ENCODE measurements around the gene ARL17B.
"Not testable (repeated sequence)": the region's sequence is repeated elsewhere in the genome, so short reads cannot be mapped to it uniquely, and the experiment has no call there.

ARL17B gene

GRCh38 chr17:46244949-46245768 is 116.4 kb downstream of the ARL17B start:
- DNase-seq: not testable (repeated sequence)

- not testable (repeated sequence) for DNase-seq
Measured at GRCh38 chr17:46244339-46244913, 117.1 kb downstream of the ARL17B start.

- DNase-seq: not testable (repeated sequence)
Measured at GRCh38 chr17:46243928-46244327, 117.6 kb downstream of the ARL17B start.

GRCh38 chr17:46243505-46243904 is 118.1 kb downstream of the ARL17B start:
- not testable (repeated sequence) for DNase-seq

GRCh38 chr17:46231359-46231758 is 130.2 kb downstream of the ARL17B start:
- not testable (repeated sequence) for DNase-seq

GRCh38 chr17:46225274-46225794 is 136.2 kb downstream of the ARL17B start:
- peak; percentile 97 for DNase-seq

GRCh38 chr17:46224864-46225263 is 136.7 kb downstream of the ARL17B start:
- not testable (repeated sequence) for DNase-seq
